HG02678 (cell line): ENCODE measurements around the gene CDH4.

Experiments used
- ATAC-seq: cut with Tn5 transposase; IDR thresholded peaks from one replicate; pipeline ENCODE4 v1.9.1; 2021; ENCODE audit warnings: mild to moderate bottlenecking, moderate library complexity; ENCODE audit not compliant: unreplicated experiment

The CDH4 gene

GRCh38 chr20:61657721-61658377, 405.8 kb downstream of the CDH4 start:
- no peak for ATAC-seq

GRCh38 chr20:61658563-61658962, 406.5 kb downstream of the CDH4 start:
- ATAC-seq: no peak

GRCh38 chr20:61659246-61659993, 407.4 kb downstream of the CDH4 start:
- no peak for ATAC-seq

- no peak for ATAC-seq
Measured at GRCh38 chr20:61659994-61660346, 407.9 kb downstream of the CDH4 start.

- no peak for ATAC-seq
Measured at GRCh38 chr20:61660559-61660958, 408.5 kb downstream of the CDH4 start.

- no peak for ATAC-seq
Measured at GRCh38 chr20:61661025-61661424, 409.0 kb downstream of the CDH4 start.

GRCh38 chr20:61661583-61661982, 409.5 kb downstream of the CDH4 start:
- ATAC-seq: no peak

GRCh38 chr20:61662226-61662967, 410.3 kb downstream of the CDH4 start:
- ATAC-seq: no peak

- no peak for ATAC-seq
Measured at GRCh38 chr20:61662968-61663331, 410.9 kb downstream of the CDH4 start.

- ATAC-seq: no peak
Measured at GRCh38 chr20:61663521-61664425, 411.7 kb downstream of the CDH4 start.

GRCh38 chr20:61664556-61665320, 412.7 kb downstream of the CDH4 start:
- no peak for ATAC-seq

GRCh38 chr20:61665528-61666470, 413.7 kb downstream of the CDH4 start:
- no peak for ATAC-seq

GRCh38 chr20:61666471-61666832, 414.4 kb downstream of the CDH4 start:
- ATAC-seq: no peak

GRCh38 chr20:61667056-61667792, 415.2 kb downstream of the CDH4 start:
- no peak for ATAC-seq

- ATAC-seq: no peak
Measured at GRCh38 chr20:61668065-61668650, 416.1 kb downstream of the CDH4 start.

- ATAC-seq: no peak
Measured at GRCh38 chr20:61668771-61669503, 416.9 kb downstream of the CDH4 start.

GRCh38 chr20:61670274-61670673, 418.2 kb downstream of the CDH4 start:
- ATAC-seq: no peak
